ENCODE measurements around the gene USP3. TPM values are rescaled to one million over a fixed set of nuclear protein-coding genes. Genes with fewer than 3 reads are reported as not detected.

The USP3 gene
- total and polyA plus RNA-seq, 10 of the 15 experiments (the other 5 are each of a cell fraction or from before 2014, with no cell fraction given), result 23.8 to 64.5 (median 50.3) TPM

- in situ Hi-C loops (cut with MboI) (no loop called here), intact Hi-C loops (cut with micrococcal nuclease; ENCODE audit: unreplicated experiment) (loop anchor here (10.0 kb wide), 1 partner anchor 83 kb away; the partner anchor contains the start of gene FBXL22)
- no peak for ATAC-seq
- FAIRE-seq, result no peak
- Histone ChIP-seq H3K9me3 (replicated peaks; ENCODE audit: control insufficient read depth, insufficient read depth, low read length) (no peaks in the 10 kb centered on the region), H4K20me1 (ENCODE audit: control insufficient read depth, insufficient read depth) (no peaks in the 10 kb centered on the region), H3K4me1 (ENCODE audit: control insufficient read depth, insufficient read depth, low read length) (peaks cover 38% of the 10 kb centered on the region), H3K36me3 (ENCODE audit: control insufficient read depth in 2 of 2, insufficient read depth in 2 of 2, low read length in 1 of 2) (no peaks in the 10 kb centered on the region), H3K9ac (ENCODE audit: control insufficient read depth, insufficient read depth, low read length) (no peak overlapping the region), H3K27me3 (replicated peaks in 1 of 2; ENCODE audit: control insufficient read depth in 2 of 2, insufficient read depth in 2 of 2, low read length in 1 of 2) (no peaks in the 10 kb centered on the region), H3K79me2 (ENCODE audit: control insufficient read depth, insufficient read depth, low read length) (peaks cover 99% of the 10 kb centered on the region), H3K4me2 (ENCODE audit: control insufficient read depth, insufficient read depth) (no peak overlapping the region; the same call in 1 of the 2 replicates), H3K4me3 (no peak overlapping the region), H3K27ac (ENCODE audit: control insufficient read depth, insufficient read depth) (no peak overlapping the region), H2AFZ (ENCODE audit: control insufficient read depth, low read depth, low read length) (no peak overlapping the region)
- ChIA-PET RAD21 (ENCODE audit: unreplicated experiment) (interaction anchor here (0.6 to 5.3 kb wide), 14 partner anchors 13 to 98 kb away, joined by 3 to 28 read pairs (median 9); partner anchors contain the start of gene FBXL22), CTCF (interaction anchor here (1.2 to 3.1 kb wide), 5 partner anchors 13 to 87 kb away, joined by 5 to 20 read pairs (median 8); no protein-coding TSS in a partner anchor), POLR2A (interaction anchor here (0.7 to 2.4 kb wide), 6 partner anchors 9 to 87 kb away, joined by 3 to 14 read pairs (median 6); no protein-coding TSS in a partner anchor), SMC1A (ENCODE audit: uncharacterized antibody, unreplicated experiment) (interaction anchor here (0.8 to 6.5 kb wide), 14 partner anchors 9 to 87 kb away, joined by 3 to 130 read pairs (median 7); no protein-coding TSS in a partner anchor)
- no TSS peak for BruUV-seq (replicated peaks)
- no peak for DNase-seq (ENCODE audit: low read depth, low spot score)
- WGBS (ENCODE audit: insufficient coverage, insufficient replicate concordance, low lambda C conversion rate, missing lambda C conversion rate), result 80% methylated on average over 5 of the region's 5 CpGs
- TF ChIP-seq MTA2 (IDR thresholded peaks at IDR 0.05; ENCODE audit: low read depth) (peak; percentile 12; the same call in 1 of the 2 replicates), ZNF207 (IDR thresholded peaks at IDR 0.05; ENCODE audit: borderline replicate concordance) (no peak)
These were observed 7.8 kb downstream of the USP3 start for GRCh38 chr15:63512148-63512547.

GRCh38 chr15:63513271-63513670 is 8.9 kb downstream of the USP3 start:
- Histone ChIP-seq H3K27ac (ENCODE audit: control insufficient read depth, insufficient read depth) (no peak overlapping the region; the same call in 1 of the 2 replicates), H3K4me1 (ENCODE audit: control insufficient read depth, insufficient read depth, low read length) (peaks cover 45% of the 10 kb centered on the region), H3K9me3 (replicated peaks; ENCODE audit: control insufficient read depth, insufficient read depth, low read length) (no peaks in the 10 kb centered on the region), H4K20me1 (ENCODE audit: control insufficient read depth, insufficient read depth) (no peaks in the 10 kb centered on the region; the same call in 1 of the 2 replicates), H3K9ac (ENCODE audit: control insufficient read depth, insufficient read depth, low read length) (no peak overlapping the region), H3K4me2 (ENCODE audit: control insufficient read depth, insufficient read depth) (no peak overlapping the region), H3K27me3 (replicated peaks in 1 of 2; ENCODE audit: control insufficient read depth in 2 of 2, insufficient read depth in 2 of 2, low read length in 1 of 2) (no peaks in the 10 kb centered on the region), H3K36me3 (ENCODE audit: control insufficient read depth in 2 of 2, insufficient read depth in 2 of 2, low read length in 1 of 2) (no peaks in the 10 kb centered on the region), H3K79me2 (ENCODE audit: control insufficient read depth, insufficient read depth, low read length) (peaks cover 99% of the 10 kb centered on the region), H3K4me3 (no peak overlapping the region), H2AFZ (ENCODE audit: control insufficient read depth, low read depth, low read length) (no peak overlapping the region)
- intact Hi-C loops (cut with micrococcal nuclease; ENCODE audit: unreplicated experiment) (loop anchor here (10.0 kb wide), 1 partner anchor 82 kb away; the partner anchor contains the start of gene FBXL22), in situ Hi-C loops (cut with MboI) (no loop called here)
- ATAC-seq (no peak), FAIRE-seq (no peak), DNase-seq (ENCODE audit: low read depth, low spot score) (no peak)
- no peak for TF ChIP-seq SUPT20H (IDR thresholded peaks at IDR 0.05; ENCODE audit: borderline replicate concordance, control insufficient read depth, low read depth, low read length)
- TF ChIP-seq MLLT1 (IDR thresholded peaks at IDR 0.05), result 0 out of 2 replicates have a peak, but pooled peaks have one; percentile 38
- no peak for TF ChIP-seq REST (IDR thresholded peaks at IDR 0.05; ENCODE audit: low read depth, low read length)
- ChIA-PET CTCF (interaction anchor here (0.7 to 2.9 kb wide), 11 partner anchors 9 to 97 kb away, joined by 3 to 10 read pairs (median 5); no protein-coding TSS in a partner anchor), POLR2A (interaction anchor here (0.7 to 2.8 kb wide), 8 partner anchors 8 to 86 kb away, joined by 3 to 14 read pairs (median 6); partner anchors contain the start of gene USP3), RAD21 (ENCODE audit: unreplicated experiment) (interaction anchor here (0.7 to 5.3 kb wide), 17 partner anchors 8 to 86 kb away, joined by 3 to 28 read pairs (median 5); partner anchors contain the start of genes FBXL22 and USP3), SMC1A (ENCODE audit: uncharacterized antibody, unreplicated experiment) (interaction anchor here (0.6 to 6.5 kb wide), 13 partner anchors 8 to 86 kb away, joined by 3 to 130 read pairs (median 4); partner anchors contain the start of gene USP3)
- no TSS peak for BruUV-seq (replicated peaks)
- over 99% methylated on average over 6 of the region's 6 CpGs for WGBS (ENCODE audit: insufficient coverage, insufficient replicate concordance, low lambda C conversion rate, missing lambda C conversion rate)
